GM18526 (cell line): ENCODE results near the gene IFI6.
A peak's percentile ranks its signal among the peaks of the same experiment; 100 is the strongest.

Experiments used
- POLR2A ChIP-seq: IDR thresholded peaks from 3 replicates; pipeline ENCODE4 v1.6.1; 2011; ENCODE audit not compliant: insufficient read length; ENCODE audit errors: extremely low read depth

The IFI6 gene

GRCh38 chr1:27643600-27644368 lies 28.2 kb downstream of the IFI6 start:
- TF ChIP-seq POLR2A, result no peak

- TF ChIP-seq POLR2A, result no peak
Observed at GRCh38 chr1:27638805-27639204, 33.2 kb downstream of the IFI6 start.

GRCh38 chr1:27638047-27638734 lies 33.8 kb downstream of the IFI6 start:
- TF ChIP-seq POLR2A, result no peak

GRCh38 chr1:27635396-27636142 lies 36.4 kb downstream of the IFI6 start:
- TF ChIP-seq POLR2A, result no peak

- TF ChIP-seq POLR2A, result no peak
Observed at GRCh38 chr1:27634985-27635367, 37.0 kb downstream of the IFI6 start, which contains the start of gene FGR. Gene FGR (minus strand): TSS chr1:27635185. CDS start chr1:27623916, 11,269 bp downstream.

- peak; percentile 28 for TF ChIP-seq POLR2A
Observed at GRCh38 chr1:27634177-27634984, 37.6 kb downstream of the IFI6 start.

GRCh38 chr1:27633640-27634176 lies 38.3 kb downstream of the IFI6 start:
- TF ChIP-seq POLR2A, result no peak

GRCh38 chr1:27633298-27633610 lies 38.7 kb downstream of the IFI6 start:
- no peak for TF ChIP-seq POLR2A

GRCh38 chr1:27632387-27633297 lies 39.4 kb downstream of the IFI6 start:
- TF ChIP-seq POLR2A, result peak; percentile 26

- no peak for TF ChIP-seq POLR2A
Observed at GRCh38 chr1:27630859-27631491, 41.0 kb downstream of the IFI6 start.

GRCh38 chr1:27628712-27629111 lies 43.3 kb downstream of the IFI6 start:
- TF ChIP-seq POLR2A, result no peak

GRCh38 chr1:27627061-27627460 lies 44.9 kb downstream of the IFI6 start:
- TF ChIP-seq POLR2A, result no peak
